ENCODE data around the gene HSPA1L. TPM values are rescaled to one million over a fixed set of nuclear protein-coding genes. Genes with fewer than 3 reads are reported as not detected.
A peak's percentile ranks its signal among the peaks of the same experiment; 100 is the strongest.

HSPA1L gene
- total RNA-seq, 1 donor from 2014 or later = 0.46 TPM

DNA sequence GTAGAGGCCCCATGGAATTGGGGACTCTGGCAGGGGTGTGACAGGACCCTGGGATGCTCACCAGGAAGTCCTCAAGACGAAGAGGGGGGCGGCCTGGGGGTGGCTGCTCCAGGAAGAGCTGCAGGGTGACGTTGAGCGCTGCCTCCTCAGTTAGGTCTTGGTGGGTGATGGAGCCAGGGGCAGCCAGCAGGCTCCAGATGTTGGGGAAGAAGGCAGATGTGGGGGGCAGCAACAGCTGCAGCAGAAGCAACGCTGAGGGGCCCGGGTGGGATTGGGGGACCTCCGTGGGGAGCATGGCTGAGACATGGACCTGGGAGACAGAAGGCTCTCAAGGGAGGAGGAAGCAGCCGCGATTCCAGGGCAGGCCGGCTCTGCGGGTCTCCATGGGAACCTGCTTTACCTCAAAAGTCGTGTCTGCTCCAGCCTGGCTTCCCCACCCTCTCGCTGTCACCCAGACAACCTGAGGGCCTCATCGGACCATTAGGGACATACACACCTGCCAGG, 38.5 kb downstream of the HSPA1L start:
- peak overlapping the region; percentile 8 for H3K4me3 ChIP-seq (ENCODE audit: low read depth, low read length)
- H3K27me3 ChIP-seq (ENCODE audit: control insufficient read depth, insufficient read depth, low read length) = no peaks in the 10 kb centered on the region
- H3K36me3 ChIP-seq (ENCODE audit: control insufficient read depth, insufficient read depth, low read length) = peaks cover 2% of the 10 kb centered on the region
- DNase-seq (ENCODE audit: low read depth) = no peak
- TF ChIP-seq, protein P1, sequence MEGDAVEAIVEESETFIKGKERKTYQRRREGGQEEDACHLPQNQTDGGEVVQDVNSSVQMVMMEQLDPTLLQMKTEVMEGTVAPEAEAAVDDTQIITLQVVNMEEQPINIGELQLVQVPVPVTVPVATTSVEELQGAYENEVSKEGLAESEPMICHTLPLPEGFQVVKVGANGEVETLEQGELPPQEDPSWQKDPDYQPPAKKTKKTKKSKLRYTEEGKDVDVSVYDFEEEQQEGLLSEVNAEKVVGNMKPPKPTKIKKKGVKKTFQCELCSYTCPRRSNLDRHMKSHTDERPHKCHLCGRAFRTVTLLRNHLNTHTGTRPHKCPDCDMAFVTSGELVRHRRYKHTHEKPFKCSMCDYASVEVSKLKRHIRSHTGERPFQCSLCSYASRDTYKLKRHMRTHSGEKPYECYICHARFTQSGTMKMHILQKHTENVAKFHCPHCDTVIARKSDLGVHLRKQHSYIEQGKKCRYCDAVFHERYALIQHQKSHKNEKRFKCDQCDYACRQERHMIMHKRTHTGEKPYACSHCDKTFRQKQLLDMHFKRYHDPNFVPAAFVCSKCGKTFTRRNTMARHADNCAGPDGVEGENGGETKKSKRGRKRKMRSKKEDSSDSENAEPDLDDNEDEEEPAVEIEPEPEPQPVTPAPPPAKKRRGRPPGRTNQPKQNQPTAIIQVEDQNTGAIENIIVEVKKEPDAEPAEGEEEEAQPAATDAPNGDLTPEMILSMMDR (IDR thresholded peaks at IDR 0.05; ENCODE audit: insufficient read depth, low read length, poor library complexity, severe bottlenecking) = no peak

DNA sequence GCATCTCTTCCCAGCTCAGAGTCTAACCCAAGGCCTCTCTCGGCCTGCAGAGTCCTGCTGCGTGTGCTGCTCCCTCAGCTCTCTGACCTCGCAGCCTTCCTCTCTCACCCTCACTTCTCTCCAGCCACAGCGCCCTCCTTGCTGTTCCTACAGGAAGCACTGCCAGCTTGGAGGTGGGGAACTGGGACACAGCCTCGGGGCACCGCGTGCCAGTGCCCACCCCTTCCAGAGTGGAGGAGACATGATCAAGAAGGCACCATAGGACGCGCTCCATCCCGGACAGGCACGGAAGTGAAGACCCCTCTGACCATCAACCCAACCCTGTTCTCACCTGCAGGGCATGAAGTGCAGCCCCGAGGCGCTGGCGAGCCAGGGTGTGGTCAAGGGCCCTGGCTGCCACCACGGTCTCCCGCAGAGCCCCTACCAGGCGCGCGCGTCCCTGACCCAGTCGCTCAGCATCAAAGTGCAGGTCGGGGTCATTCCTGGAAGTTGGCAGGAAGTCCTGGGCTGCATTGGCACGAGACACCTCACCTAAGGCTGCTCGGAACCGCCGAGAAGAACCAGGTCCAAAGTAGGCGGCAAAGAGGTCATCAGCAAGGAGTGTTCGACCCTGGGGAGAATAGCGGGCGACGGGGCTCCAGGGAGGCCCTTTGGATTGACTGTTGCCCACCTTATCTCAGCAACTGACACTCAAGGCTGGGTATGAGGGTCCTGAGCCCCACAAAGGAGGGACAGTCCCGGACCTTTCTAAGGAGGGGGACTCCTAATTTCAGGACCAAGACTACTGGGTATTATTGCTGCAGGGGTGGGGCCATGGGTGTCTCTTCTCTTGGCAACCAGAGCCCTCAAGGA, 39.2 kb downstream of the HSPA1L start:
- no peak for DNase-seq (ENCODE audit: low read depth)
- TF ChIP-seq, protein P1 (IDR thresholded peaks at IDR 0.05; ENCODE audit: insufficient read depth, low read length, poor library complexity, severe bottlenecking) = no peak
- H3K4me3 ChIP-seq (ENCODE audit: low read depth, low read length) = no peak overlapping the region

DNA sequence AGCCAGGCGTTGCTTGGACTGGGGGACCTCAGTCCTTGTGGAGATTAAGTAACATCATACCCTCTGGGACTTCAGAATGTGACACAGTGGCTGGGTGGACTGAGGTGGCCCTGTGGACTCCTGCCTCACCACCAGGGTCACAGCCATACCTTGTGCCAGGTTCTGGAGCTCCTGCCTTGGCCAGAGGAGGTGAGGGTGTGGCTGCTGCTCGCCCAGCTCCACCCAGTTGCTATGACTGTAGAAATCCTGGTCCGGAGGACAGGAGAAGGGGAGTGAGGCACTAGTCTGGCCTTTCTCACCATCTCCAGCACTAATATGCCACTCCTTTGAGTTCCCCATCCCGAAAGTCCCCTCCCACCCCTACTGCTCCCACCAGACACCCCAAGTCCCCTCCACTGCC, 39.9 kb downstream of the HSPA1L start:
- TF ChIP-seq, protein P1 (IDR thresholded peaks at IDR 0.05; ENCODE audit: insufficient read depth, low read length, poor library complexity, severe bottlenecking) = no peak
- Histone ChIP-seq H3K4me3 (ENCODE audit: low read depth, low read length) (no peak overlapping the region), H3K27me3 (ENCODE audit: control insufficient read depth, insufficient read depth, low read length) (no peaks in the 10 kb centered on the region), H3K36me3 (ENCODE audit: control insufficient read depth, insufficient read depth, low read length) (peaks cover 2% of the 10 kb centered on the region)
- DNase-seq (ENCODE audit: low read depth) = no peak

More for the DNA sequence above, 39.2 kb downstream of the HSPA1L start:
- peaks cover 2% of the 10 kb centered on the region for H3K36me3 ChIP-seq (ENCODE audit: control insufficient read depth, insufficient read depth, low read length)
- no peaks in the 10 kb centered on the region for H3K27me3 ChIP-seq (ENCODE audit: control insufficient read depth, insufficient read depth, low read length)

DNA sequence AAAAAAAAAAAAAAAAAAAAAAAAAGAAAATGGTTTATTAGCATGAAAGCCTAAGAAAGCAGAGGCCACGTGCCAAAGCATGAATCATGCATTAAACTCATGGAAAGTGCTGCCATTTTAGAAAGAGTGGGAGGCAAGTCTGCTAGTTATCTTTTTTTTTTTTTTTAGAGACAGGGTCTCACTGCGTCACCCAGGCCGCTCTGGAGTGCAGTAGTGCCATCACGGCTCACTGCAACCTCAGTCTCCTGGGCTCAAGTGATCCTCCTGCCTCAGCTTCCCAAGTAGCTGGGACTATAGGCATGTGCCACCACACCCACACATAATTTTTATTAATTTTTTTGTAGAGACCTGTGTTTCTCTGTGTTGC, 43.1 kb downstream of the HSPA1L start:
- Histone ChIP-seq H3K36me3 (ENCODE audit: control insufficient read depth, insufficient read depth, low read length) (no peaks in the 10 kb centered on the region), H3K4me3 (ENCODE audit: low read depth, low read length) (no peak overlapping the region), H3K27me3 (ENCODE audit: control insufficient read depth, insufficient read depth, low read length) (no peaks in the 10 kb centered on the region)
- TF ChIP-seq, protein P1 (IDR thresholded peaks at IDR 0.05; ENCODE audit: insufficient read depth, low read length, poor library complexity, severe bottlenecking) = no peak
- no peak for DNase-seq (ENCODE audit: low read depth)

DNA sequence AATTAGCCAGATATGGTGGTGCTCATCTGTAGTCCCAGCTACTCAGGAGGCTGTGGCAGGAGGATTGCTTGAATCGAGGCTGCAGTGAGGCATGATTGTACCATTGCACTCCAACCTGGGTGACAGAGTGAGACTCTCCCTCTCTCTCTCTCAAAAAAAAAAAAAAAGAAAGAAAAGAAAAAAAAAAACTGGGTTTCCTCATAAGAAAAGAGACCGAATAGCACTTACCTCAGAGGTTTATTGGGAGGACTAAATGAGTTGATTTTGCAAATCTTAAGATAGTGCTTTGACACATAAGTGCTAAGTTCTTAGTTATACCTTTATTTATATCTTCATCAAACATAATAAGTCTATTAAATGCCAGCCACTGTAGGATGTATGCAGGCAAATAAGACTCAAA, 44.2 kb downstream of the HSPA1L start:
- no peaks in the 10 kb centered on the region for H3K36me3 ChIP-seq (ENCODE audit: control insufficient read depth, insufficient read depth, low read length)
- no peak for DNase-seq (ENCODE audit: low read depth)
- H3K27me3 ChIP-seq (ENCODE audit: control insufficient read depth, insufficient read depth, low read length) = no peaks in the 10 kb centered on the region
- no peak overlapping the region for H3K4me3 ChIP-seq (ENCODE audit: low read depth, low read length)
- TF ChIP-seq, protein P1 (IDR thresholded peaks at IDR 0.05; ENCODE audit: insufficient read depth, low read length, poor library complexity, severe bottlenecking) = no peak
